Femur (tissue), 1 donor: ENCODE measurements around the gene USP3.

Source experiments
- DNase-seq: peaks from one replicate; pipeline ENCODE4 v3.0.0-alpha.2; 2017

Gene USP3

DNA sequence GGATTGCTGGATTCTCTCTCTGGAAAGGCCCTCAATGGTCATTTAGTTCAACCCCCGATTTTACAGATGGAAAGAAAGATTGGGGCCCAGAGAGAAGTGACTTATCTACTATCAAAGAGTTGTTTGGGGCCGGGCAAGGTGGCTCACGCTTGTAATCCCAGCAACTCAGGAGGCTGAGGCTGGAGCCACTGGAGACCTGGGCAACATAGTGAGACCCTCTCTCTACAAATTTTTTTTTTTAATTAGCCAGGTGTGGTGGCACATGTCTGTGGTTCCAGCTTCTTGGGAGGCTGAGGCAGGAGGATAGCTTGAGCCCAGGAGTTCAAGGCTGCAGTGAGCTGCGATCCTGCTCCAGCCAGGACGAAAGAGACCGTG lies 5.2 kb upstream of the USP3 start:
- no peak for DNase-seq

DNA sequence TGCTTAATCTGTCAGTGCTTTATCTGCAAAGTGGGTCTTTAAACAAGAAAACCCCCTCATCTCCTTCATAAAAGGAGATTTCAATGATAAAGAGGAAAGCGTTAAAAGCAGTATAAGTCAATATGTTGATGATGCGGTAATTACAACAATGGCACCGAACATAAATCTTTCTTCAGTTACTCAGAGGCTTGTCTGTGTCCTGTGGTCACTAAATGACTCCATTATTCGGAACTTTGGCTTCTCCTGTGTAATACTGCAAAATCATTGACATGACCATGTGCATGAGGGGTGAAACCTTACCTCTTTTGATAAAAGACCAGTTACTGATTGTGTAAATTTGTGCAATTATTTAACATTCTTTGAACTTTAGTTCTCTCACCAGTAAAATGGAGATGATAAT lies 4.8 kb upstream of the USP3 start:
- DNase-seq: no peak

DNA sequence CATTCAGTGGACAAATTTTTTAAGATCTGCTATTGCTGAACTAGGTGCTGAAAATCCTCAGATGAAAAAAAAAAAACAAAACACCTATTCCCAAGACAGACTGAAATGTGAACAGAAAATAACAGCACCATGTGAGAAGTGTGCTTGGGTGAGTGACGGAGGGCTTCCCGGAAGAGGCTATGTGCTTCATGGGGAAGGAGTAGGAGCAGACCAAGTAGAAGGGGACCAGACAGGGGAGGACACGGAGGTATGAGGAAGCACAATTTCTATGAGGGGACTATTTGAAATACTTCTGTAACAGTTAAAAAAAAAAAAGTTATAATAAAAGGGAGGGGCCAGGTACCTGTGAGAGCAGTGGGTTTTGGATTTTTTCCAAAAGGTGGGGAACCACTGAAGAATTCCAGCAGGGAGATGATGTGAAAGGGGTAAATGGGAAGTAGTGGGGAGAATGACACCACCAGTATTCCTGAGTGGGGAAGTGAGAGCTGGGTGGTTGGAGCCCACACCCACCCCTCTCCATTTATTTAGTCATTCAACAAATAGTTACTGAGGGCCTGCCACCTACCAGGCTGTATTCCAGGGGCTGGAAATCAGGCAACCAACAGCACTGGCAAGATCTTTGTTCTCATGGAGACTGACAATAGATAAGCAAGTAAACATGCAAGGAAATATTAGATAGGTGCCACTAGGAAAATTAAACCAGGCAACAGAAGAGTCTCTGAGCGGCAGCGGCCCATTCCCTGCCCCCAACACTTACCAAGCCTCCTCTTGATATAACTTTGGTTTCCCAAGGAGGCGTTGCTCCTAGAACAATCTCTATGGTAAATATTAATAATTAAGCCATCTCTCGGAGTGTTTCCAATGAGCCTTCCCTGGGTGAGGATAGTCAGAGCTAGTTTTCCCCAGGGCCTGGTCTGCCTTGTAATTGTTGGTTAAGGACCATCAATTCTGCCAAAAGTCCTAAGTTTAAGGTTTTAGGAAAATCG lies 3.8 kb upstream of the USP3 start:
- DNase-seq: no peak

DNA sequence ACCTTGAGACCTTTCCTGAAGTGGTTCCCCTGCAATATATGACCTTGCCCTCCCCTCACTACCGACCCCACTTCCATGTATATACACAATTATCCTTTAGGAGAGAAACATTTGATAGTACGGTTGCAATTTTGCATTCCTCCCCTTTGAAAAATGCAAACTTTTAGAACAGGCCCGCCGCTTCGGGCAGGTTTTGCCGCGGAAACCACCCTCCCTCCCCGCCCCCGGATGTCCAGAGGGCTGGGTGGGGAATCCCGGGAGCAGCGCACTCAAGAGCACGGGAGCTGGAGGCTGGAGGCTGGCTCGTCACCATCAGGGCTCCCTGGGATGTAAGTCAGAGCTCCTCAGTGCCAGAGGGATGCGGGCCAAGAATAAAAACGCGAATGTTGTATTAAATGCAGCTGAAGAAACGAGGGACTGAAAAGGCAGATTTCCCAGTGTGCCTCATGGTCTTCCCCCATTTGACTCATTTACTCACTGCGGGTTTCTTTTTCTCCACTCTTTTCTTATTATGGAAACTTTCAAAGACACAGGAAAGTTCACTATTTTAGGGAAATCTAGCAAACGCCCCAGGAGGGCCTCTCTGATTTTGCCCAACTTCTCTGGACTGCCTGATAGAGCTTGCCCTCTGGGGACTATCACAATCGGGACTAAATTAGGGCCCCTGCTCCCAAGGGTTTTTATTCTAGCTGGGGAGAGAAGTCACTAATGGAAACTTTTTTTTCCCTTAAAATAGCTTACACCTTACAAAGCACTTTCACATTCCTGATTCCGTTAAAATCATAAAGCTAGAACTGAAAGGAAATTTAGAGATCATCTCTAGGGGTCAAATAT lies 2.9 kb upstream of the USP3 start:
- DNase-seq: peak; percentile 91

DNA sequence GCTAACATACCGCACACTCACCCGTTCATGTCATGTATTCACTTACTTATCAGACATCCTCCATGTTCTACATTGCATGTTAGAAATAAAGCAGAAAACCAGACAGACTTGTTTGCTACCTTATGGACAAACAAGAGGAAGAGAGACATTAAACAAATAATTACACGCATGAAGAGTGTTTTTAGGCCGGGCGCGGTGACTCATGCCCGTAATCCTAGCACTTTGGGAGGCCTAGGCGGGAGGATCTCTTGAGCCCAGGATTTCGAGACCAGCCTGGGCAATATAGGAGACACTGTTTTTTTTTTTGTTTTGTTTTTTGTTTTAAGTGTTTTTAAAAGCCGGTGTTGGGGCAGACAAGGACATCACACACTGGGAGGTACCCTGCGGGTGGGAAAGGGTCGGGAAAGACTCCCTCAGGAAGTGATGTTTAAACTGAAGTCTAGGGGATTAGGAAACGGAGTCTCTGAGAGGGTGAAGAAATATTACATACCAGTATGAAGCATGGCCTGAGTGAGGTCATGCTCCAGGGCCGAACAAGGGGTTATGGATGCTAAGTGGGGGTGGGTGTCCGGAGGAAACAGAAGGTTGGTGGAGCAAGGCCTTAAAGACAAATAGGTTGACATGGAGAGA lies 2.1 kb upstream of the USP3 start:
- no peak for DNase-seq

DNA sequence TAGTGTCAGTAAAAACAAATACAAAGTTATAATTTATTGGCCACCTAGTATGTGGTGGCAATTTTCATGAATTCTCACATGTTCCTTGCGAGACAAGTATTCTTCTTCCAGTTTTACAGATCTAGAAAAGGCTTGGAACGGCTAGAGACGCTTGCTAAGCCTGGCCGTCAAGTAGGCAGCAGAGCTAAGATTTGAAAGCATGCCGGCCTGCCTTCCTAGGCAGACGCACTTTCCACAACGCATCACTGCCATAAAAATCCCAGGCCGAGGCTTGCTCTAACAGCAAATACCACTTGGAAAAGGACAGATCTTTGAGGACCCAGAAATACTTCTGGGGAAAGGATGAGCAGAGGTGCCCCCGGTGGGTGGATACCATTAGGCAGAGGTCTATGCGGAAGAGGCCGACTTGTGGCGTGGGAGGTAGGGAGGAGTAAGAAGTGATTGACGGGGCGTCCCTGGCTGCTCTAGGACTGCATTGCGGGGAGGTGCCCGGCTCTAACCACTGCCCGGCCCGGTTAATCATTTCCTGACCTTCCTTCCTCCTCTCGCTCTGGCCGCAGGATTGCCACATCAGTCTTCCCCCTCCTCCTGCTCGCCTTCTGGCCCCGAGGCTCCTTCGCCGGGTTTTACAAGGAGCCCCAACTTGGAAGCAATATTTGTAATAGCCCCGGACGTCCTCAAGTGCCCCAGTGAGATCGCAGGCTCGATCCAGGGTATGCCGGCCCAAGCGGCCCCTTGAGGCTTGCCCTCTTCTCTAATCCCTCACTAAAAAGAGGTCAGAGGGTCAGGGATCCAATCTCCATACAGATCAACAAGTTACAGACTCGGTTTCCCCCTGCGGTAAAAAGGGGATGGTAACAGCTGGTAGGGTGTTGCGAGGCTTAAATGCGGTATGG lies 1.3 kb upstream of the USP3 start:
- peak; percentile 89 for DNase-seq

DNA sequence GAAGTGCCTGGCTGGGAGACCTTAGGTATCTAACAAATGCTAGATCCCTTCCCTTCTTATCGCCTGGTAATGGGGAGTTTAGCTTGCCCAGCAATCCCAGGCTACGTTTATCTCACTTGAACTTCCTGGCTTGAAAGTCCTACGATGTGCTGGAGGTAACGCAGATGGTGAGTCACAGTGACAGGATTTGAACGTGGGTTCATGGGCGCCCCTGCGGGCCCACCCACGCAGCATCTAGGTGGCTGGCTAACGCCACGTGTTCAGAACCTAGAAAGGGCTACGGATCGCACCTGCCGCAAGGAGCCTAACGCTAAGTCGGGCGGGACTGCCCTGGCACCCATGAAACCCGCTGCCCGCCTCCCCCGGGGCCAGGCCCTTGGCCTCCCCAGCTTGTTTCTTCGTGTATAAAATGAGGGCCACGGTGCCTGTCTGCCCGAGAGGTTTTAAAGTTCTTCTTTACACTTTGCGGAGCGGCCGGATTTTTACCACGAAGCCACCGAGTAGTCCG lies 600 bp upstream of the USP3 start:
- peak; percentile 75 for DNase-seq

DNA sequence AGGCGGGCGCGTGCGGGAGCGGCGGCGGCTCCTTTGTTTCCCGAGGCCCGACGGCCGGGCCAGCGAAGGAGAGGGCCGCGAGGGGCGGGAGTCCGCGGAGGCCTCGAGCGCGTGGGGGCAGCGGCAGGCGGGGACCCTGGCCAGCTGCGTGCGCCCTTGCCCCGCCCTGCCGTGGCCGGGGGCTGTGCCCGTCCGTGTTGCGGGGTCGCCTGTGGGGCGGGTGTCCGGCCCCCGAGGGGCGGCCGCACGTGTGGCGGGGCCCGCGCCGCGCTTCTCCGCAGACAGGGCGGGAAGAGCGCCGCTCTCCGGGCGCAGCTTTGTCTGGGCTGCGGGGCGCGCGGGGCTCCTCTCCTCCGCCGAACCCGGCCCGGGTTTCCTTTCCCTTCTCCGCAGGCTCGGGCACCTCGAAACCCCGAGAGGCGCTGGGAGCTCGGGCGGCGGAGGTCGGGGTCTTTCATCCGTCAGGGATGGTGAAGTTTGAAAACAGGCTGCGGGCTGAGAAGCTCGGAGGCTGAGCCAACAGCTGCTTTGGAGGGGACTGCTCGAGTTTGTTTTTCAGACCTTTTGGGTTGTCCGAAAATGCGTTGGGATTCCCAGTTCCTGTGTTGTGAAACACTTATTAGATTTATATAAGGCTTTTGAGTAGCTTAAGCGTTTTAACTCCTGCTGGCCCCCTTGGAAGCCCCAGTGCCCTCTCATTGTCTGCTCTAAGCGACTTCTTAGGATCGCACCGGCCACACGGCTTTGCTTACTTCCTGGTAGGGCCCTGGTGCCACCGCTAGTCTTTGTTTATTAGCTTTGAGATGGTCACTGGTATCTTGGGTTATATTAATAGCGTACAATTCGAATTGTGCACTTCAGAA lies 817 bp downstream of the USP3 start:
- peak; percentile 60 for DNase-seq

DNA sequence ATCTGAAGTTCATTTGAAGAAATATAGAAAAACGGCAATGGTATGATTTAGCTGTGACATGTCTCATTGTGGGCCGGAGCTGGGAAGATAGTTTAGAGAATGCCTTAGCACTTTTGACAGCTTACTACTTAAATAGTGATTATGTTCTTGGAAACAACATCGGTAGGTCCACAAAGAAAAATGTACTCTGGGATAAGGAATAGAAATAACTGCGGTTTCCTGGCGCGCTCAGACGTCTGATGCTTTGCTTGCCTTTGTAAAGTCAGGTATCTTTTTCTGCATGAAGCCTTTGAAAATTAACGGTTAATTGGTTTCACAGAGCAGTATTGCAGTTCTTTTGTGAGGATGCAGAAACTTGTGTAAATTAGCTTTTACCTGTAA lies 1.4 kb downstream of the USP3 start:
- DNase-seq: no peak

DNA sequence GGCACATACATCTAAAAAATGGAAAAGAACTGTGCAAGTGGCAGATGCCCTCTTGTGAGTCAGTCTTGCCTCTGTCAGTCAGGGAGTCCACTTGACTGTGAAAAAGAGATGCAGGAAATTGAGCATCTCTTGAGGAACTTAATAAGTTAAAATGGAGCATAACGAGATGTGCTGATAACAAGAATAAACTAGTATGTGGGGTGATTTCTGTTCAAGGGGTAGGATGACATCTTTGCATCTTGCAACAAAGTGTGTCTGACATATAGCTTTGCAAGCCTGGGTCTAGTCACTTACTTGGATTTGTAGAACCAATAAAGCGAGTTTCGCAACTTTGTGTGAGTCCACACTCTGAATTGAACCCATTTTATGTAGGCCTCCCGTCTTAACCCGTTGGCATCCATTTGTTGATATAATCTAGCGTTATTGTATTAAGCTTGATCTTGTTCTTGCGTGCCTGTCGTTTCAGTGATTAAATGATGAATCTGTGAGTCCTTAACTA lies 2.2 kb downstream of the USP3 start:
- no peak for DNase-seq

DNA sequence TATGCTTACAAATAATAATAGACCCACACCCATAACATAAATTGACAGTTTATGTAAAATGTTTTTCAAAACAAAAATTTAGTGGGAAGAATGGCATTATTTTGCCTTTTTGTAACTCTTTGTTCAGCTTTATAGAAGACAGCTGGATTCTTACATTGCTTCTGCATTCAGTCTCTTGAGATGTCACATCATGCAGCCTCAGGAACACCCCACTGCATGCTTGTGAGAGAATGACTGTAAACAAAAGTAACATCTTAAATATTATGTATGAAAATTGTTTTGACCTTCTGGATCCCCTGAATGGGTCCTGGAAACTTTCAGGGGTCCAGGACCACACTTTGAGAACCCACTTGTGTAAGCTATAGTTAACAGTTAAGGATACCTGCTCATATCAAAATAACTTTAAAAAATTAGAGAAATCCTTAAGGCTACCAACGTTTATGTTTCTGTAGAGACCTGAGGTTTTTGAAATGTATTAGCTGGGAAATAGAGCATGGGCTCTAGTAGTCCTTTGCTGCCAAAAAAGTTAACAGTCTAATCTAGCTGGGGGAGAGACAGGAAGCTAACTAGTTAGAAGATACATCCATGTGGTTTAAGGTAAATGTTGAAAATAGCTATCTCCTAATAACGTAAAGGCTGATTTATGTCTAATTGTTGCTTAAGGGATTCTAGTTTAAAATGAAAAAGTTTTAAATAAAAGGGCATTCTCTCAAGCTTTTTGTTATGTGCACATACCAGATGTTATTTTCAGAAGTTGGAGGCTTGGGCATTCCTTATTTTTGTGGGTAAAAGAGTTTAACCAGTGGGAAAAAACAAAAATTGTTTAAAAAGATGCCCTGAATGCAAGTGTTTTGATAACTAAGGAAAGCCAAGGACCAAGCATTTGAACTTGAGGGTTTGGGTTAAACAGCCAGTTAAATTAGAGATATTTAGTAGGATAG lies 3.8 kb downstream of the USP3 start:
- no peak for DNase-seq

DNA sequence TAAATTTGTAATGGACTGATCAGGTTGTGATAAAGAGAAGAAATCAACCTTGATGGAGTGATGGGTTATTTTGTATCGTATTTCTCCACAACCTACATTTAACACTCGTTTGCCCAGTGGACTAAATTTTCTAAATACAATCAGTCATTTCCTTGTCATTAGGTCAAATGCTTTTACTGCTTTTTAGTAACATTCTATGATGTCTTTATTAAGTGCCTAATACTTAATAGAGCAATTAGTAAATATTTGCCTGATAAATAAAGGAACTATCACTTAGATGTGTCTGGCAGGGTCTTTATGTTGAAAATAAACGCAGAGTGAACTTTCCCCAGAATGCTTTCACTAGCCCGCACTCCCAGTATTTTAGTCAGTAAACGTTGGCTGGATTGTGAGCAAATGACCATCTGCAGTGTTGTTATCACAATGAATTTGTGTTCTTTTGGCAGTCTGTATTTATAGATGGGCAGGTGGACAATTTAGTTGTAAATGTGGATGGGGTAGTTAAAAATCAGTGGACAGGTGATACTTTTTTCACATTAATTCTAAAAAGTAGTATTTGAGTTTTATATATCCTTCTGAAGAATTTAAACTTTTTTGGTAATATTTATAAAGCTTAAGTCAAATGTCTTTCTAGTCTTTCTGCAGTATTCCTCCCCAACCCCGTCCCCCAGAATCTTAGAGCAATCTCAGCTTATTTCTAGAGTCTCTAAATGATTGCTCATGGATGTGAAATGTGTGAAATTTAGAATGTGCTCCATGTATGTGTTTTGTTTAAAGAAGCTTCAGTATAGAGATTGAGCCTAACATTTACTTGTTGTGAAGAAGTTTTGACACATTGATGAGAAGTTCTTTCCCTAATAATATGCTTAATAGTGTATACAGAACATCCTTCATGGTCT lies 4.9 kb downstream of the USP3 start:
- DNase-seq: no peak

DNA sequence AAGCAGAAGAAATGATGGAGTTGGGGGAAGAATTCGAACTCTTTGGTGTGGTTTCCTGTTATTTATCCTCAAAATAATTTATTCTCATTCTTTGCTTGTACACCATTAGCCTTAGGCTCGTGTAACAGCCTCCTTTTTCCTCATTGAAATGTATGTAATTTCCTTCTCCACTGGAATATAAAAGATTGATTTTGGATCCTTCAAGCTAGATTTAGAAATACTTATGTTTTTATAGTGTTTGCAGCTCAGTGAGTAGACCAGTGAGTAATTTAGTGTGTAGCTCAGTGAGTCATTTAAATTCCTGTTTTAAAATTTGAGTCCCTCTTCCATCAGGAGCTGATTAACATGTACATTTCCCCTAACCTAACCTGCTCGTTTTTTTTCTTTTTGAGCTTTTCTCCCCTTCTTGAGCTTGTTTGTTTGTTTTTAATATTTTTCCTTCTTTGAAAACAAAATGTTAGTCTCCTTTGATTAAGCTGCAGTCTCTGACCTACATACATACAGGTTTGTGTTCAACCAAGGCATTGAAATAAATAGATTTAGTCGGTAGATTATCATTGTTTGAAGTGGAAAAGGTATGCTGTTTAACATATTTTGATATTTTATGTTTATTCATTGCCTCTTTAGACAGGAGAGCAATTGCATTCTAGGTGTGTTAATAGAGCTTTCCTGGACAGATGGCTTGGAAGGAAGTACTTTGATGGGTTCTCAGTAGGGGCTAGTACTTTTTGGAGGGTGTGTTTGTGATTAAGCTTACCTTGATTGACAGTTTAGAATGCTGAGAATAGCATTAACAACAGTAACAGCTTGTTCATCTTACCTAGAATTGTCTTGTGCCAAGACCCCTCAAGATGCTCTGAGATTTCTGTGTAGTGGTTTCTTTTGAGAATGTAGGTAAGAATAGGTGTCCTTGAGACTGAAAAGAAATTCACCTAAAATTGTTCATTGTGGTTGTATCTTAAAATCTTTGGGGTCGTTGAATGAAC lies 5.9 kb downstream of the USP3 start:
- DNase-seq: no peak

DNA sequence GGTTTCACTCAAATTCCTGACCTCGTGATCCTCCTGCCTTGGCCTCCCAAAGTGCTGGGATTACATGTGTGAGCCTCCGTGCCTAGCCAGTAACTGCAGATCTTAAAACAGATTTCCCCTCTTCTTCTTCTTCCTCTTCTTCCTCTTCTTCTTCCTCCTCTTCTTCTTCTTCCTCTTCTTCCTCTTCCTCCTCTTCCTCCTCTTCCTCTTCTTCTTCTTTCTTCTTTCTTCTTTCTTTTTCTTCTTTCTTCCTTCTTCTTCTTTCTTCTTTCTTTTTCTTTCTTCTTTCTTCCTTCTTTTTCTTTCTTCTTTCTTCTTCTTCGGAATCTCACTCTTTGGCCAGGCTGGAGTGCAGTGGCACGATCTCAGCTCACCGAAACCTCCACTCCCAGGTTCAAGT lies 7.8 kb downstream of the USP3 start:
- no peak for DNase-seq

DNA sequence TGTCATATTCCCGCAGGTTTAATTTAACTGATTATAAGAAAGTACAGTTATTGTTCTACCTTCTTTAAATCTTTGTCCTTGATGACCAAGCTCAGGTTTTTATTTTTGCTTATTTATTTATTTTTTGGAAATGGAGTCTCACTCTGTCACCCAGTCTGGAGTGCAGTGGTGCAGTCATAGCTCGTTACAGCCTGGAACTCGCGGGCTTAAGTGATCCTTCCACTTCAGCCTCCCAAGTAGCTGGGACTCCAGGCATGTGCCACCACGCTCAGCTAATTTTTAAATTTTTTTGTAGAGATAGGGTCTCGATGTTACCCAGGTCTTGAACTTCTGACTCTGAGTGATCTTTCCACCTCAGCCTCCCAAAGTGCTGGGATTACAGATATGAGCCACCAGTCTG lies 8.9 kb downstream of the USP3 start:
- no peak for DNase-seq

DNA sequence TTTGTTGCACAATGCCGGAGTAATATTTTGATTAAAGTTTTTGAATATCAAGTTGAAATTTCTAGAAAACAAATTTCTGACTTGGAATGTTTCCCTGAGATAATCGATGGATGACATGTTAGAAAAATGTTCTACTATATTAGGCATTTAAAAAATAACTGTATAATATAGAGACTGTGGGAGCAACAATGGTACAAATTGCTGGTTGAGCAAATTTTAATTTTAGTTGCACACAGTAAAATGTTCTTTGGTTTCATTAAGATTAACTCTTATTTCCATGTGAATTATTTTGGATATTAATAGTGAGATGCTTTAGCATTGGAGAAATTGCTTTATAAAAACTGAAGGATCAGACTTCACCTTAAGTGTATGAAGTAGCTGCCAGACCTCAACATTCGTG lies 9.3 kb downstream of the USP3 start:
- no peak for DNase-seq

DNA sequence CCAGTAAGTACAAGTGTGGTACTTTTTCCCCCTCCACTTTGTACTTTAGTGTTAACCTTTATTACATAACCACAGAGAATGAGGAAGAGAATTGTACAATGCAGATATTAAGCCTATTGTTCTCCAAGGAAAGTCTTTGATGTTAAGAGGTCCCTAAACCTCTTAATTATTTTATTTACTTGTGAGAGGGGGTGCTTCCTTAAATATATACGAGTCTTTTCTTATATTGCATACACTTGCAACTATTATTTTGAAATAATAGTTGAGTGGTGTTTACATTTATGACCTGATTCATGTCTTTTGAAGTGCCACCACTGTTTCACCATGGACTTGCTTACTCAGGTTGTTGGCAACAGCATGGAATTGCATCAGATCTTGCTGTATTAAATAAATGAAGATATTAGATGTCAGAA lies 10.1 kb downstream of the USP3 start:
- DNase-seq: no peak
